CD4-positive, alpha-beta T cell treated with Interleukin-17A for 4 hours (primary cell): ENCODE data around the gene TMEM164.
"Not testable (repeated sequence)": the region's sequence is repeated elsewhere in the genome, so short reads cannot be mapped to it uniquely, and the experiment has no call there.

Experiments used
- DNase-seq: peaks from one replicate; pipeline ENCODE4 v3.0.0-alpha.2; 2020; ENCODE audit warnings: mixed read lengths

Gene TMEM164

DNA sequence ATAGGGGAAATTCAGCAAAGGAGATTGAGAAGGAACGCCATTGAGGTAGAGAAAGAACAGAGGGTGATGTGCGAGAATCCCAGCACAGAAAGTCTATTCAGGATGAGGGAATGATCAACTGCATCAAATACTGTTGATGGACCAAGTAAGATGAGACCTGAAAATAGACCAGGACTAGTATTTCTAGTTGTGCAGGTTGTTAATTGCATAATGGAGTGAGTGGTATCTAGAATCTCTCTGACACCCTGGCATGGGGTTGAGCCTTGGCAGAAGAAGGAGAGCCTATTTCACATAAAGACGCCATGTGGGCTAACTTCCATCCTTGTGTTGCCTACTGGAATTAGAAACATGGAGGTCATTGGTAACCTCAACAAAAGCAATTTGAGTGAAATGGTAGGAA lies 135.6 kb downstream of the TMEM164 start:
- DNase-seq = no peak

DNA sequence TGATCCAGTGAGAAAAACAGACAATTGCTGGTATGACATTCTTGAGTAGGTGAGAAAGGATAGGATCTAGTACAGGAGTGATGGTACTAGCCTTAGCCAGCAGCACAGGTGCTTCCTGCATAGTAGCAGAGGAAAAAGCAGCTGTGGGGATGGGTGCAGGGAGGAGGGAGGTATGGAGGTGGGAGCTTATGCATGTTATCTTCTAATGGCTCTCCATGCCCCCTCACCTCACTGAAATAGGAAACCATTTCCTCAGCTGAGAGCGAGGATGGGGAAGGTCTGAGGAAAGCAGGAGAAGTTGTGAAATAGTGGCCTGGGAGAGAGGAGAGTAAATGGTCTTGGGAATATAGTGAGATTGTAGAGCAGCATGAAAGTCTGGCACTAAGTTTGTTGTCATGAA lies 136.3 kb downstream of the TMEM164 start:
- no peak for DNase-seq

DNA sequence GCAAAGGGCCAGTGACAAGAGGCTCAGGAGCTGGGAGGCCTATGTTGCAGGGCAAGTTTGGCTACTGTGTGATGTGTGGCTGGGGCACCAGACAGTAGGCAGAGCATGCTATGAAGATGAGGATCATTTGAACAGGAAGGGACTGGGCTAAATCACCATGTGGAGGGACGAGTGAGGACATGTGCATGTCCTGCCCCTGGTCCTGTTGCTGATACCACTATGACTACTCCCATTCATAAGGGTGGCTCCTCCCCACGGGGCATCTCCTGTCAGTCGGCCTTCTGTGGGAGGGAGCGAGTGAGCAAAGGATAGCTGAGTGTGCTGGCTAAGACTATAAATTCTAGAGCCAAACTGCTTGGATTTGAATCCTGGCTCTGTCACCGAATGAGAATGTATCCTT lies 139.2 kb downstream of the TMEM164 start:
- DNase-seq = no peak

DNA sequence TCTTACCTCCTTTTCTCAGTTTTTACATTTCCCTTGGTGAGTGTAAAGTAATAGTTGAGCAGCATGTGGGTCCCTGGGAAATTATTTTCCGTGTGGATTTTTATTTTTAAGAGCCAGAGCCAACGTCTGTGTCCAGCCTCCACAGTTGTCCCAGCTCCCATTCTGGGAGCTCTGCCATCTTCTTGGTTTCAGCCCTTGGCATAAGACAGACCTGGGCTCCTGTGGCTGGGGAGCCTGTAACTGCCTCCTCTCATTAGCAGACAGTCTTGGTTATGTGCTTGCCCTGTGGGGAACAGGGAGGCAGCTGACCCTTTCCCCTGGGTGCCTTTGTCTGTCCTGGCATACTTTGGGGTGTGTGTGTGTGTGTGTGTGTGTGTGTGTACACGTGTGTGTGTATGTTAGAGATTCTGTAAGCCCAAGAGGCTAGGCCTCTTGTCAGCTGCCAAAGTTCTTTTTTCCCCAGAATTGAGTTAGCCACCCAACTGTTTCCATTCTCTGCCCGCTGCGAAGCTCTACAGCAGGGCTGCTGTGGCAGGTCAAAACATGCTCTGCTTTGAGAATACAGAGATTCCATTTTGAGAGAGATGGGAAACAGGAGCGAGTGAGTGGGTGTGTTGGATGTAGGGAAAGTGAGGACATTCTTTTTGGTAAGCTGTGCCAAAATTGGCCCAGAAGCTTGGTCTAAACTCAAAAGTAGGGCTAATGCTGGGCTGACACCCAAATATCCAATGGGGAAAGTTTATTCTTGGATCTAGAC lies 140.7 kb downstream of the TMEM164 start:
- no peak for DNase-seq

DNA sequence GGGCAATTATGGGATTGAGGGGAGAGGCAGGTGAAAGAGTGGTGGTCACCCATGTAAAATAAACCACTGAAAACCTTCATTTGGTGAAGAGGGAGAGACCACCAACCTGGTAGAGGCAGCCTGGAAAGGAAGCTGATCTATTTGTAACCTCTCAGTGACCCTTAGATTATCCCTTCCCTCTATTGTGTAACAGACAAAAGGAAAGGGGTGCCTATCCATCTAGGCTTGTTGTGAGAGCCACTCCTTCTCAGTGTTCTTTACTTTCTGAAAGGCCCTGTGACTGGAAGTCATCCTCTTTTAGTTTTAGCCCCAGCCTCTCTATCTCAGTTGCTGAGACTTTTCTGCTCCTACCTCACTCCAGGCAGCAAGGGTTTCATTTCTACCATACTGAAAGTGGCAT lies 142.4 kb downstream of the TMEM164 start:
- DNase-seq = no peak

DNA sequence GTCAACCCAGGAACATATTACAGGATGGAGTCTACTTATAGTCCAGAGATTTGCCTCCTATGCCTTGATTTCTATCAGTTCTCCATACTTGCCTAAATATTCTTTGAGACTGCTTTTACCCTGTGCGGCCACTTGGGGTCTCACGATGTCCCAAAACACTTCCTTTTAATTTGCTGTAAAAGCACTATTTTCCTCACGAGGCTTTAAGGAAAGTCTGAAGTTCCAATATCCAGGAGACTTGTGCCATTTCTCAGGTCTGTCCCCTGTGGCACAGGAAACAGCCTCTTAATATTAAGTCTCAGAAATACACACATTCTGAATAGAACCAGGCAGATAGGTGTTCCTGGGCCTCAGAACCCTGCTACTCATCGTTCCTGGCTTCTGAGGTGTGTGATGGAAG lies 142.9 kb downstream of the TMEM164 start:
- peak; percentile 36 for DNase-seq

DNA sequence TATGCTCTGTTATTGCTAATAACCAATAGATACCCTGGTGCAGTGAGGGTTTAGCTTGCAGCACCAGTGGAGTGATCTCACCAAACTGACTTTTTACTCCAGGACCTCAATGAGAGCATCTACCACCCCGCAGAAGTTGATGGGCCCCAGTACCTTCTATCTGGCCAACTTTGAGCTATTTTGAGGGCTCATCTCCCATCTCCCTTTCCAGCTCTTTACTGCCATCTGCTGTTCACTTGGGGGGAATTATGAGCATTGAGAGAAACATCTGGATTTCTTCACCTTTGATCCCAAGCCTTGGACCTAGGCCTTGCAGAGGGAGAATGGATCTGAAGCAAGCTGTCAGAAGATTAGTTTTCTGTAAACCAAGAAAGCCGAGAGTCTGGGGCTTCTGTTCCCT lies 143.6 kb downstream of the TMEM164 start:
- peak; percentile 41 for DNase-seq

DNA sequence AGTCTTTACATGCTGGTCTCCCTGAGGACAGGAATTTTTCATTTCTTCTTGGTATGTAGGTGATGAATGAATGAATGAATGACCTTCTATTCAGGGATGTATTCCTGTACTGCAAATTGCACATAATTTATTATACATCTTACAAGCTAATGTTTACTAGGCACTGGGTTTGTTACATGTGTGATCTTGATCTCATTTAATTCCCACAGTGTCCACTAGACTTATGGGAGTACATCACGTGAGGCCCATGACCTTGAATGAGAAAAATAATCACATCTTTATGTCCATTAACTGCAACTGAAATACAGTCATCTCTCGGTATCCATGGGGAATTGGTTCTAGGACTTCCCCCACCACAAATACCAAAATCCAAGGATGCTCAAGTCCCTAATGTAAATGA lies 150.3 kb downstream of the TMEM164 start:
- no peak for DNase-seq

DNA sequence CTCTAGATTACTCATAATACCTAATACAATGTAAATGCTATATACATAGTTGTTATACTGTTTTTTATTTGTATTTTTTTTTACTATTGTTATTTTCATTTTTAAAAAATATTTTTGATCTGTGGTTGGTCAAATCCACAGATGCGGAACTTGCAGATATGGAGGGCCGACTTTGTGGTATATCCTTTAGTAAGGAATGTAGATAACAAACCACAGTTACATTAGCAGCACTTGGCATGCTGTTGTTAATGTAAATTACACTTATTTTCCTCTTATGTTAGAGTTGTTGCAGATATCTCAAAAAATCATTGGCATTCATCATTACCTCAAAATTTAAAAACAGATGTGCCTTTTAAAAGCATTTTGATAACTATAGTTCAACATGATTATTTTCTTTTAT lies 151.0 kb downstream of the TMEM164 start:
- DNase-seq = no peak

DNA sequence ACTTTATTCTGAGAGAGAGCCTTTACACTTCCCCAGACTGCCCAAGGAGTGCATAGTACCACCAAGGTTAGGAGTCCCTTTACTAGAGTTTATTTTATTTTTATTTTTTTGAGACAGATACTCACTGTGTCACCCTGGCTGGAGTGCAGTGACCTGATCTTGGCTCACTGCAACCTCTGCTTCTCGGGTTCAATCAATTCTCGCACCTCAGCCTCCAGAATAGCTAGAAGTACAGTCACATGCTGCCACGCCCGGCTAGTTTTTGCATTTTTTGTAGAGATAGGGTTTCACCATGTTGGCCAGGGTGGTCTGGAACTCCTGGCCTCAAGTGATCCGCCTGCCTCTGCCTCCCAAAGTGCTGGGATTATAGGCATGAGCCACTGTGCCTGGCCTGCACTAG lies 151.4 kb downstream of the TMEM164 start:
- not testable (repeated sequence) for DNase-seq

DNA sequence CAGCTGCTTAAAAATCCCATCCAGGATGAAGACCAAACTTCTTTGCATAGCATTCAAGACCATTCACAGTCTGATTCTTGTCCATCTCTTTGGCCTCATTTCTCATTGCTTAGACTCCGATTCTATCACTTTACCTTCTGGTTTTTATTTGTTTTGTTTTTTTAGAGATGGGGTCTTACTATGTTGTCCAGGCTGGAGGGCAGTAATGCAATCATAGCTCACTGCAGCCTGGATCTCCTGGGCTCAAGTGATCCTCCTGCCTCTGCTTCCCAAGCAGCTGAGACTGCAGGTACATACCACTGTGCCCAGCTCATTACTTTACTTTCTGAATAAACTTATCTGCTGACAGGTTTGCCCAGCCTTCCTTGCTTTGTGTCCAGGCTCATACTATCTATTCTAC lies 152.8 kb downstream of the TMEM164 start:
- DNase-seq = no peak

DNA sequence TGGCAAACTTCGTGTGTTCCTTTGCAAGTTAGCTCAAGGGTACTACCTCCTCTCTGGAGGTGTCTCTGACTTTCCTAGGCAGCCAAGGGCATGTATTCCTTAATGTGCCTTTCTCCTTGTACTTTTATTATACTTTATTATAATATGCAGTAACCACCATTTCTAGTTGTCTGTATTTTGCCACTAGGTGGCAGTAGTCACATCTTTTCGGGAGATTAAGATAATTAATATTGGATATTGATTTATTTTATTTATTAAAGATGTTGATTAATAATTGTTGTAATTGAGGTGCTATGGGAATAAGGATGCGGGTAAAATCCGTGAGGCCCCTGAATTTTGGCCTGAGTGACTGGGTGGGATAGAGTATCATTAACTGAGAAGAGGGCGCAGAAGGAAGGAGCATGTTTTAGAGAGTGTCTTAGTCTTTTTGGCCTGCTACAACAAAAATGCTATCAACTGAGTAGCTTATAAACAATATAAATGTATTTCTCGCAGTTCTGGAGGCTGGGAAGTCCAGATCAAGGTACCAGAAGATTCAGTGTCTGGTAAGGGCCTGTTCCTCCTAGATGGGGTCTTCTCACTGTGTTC lies 153.3 kb downstream of the TMEM164 start:
- no peak for DNase-seq

DNA sequence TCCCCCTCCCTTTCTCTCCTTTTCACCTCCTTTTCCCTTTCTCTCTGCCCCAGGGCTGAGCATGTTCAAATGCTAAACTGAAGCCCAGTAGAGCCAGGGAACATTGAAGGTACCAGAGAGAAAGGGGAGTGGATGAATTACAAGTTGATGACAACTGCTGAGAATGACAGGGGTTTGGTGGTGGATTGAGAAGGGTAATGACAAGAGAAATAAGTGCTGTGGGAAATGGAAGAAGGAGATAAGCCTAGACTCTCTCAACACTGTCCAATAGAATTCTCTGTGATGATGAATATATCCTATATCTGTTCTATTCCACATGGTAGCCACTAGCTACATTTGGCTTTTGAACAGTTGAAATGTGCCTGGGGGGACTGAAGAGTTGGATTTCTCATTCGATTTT lies 154.5 kb downstream of the TMEM164 start:
- no peak for DNase-seq

DNA sequence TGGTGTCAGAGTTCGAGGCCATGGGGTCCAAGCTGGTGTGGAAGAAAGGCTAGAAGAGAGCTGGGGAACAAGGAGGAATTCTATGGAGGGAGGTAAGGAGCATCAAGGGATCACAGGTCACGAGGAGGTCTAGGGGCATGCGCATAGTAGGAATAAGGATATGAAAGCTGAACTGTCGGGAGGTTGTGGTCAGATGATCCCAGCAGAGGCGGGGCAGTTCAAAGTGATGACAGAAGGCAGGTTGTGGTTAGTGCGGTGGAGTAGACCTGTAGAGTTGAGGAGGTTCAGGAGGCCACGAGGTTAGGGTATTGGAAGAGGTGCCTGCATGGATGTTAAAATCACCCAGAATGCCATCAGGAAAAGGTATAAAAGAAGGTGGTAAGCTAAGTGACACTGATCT lies 156.3 kb downstream of the TMEM164 start:
- DNase-seq = no peak

DNA sequence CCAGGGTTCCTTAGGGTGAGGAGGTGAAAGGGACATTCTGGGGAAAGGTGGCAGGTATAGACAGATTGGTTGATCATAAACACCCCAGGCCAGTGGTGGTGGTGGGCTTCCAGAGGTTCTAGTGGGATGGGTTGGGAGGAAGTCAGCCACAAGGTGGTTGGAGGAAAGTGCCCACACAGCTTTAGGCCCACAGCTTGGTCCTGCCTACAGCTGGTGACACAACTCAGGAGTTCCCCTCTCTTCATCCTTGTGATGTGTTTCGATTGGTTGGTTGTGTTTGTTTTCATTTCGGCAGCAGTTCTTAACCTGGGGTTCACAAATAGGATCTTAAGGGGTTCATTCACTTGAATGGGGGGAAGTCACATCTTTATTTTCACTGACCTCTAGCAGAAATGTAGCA lies 157.0 kb downstream of the TMEM164 start:
- DNase-seq = no peak

DNA sequence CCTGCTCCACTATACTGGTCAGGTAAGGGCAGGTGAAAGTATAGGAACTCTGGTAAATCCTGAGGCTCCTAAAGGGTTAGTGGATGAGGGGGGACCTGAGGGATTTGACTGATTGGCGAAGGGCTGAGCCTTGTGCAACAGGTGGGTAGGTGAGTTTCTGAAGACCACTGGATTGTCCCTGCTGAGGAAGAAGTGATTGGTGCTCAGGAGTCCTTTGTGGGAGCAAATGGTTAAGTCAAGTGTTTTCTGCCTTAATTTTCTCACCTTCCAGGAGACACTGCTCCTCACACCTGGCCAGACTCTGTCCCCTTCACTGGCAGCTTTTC lies 158.4 kb downstream of the TMEM164 start:
- no peak for DNase-seq

DNA sequence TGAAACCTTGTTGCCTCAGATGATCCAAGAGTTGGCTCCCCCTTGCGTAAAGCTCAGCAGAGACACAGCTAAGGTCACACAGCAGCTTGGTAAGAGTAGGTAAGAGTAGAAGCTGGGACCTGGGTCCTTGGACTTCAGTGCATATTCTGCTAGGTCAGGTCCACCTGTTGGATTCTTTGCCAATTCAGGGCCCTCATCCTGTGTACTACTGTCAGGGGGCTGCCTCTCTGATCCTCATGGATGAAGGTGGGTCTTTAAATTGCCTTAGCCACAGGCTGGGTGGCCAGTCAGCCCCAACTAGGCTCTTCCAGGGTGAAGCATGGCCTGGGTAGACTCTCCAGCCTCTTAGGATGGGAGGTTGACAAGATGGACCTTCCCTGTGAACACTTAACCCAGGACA lies 159.2 kb downstream of the TMEM164 start:
- DNase-seq = no peak

DNA sequence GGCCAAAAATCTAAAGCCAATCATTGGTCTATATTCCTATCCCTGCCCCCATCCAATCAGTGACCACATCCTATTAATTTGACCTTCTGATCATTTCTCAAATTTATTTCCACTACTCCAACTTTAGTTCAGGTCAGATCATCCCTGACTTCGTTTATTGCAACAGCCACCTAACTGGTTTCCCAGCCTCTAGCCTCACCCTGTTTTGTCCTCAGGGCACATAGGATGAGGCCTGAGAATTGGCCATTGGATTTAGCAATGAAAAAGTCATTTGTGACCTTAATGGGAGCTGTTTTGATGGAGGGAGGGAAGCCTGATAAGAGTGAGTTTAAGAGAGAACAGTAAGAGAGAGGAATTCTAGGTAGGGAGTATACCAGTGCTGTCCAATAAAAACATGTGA lies 160.0 kb downstream of the TMEM164 start:
- no peak for DNase-seq

DNA sequence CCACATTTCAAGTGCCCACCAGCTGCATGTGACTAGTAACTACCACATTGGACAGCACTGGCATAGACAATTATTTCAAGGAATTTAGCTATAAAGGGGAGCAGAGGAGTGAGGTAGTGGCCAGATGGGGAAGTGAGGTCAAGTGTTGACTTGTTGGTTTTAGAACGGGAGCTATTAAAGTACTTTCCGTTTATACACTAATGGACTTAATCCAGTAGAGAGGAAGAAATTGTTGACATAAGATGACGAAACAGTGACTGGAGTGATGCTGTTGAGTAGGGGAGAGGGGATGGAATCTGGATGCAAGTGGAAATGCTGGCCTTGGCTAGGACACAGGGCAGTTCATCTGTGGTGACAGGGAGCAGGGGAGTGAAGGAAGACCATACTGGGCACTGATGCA lies 160.6 kb downstream of the TMEM164 start:
- DNase-seq = no peak

DNA sequence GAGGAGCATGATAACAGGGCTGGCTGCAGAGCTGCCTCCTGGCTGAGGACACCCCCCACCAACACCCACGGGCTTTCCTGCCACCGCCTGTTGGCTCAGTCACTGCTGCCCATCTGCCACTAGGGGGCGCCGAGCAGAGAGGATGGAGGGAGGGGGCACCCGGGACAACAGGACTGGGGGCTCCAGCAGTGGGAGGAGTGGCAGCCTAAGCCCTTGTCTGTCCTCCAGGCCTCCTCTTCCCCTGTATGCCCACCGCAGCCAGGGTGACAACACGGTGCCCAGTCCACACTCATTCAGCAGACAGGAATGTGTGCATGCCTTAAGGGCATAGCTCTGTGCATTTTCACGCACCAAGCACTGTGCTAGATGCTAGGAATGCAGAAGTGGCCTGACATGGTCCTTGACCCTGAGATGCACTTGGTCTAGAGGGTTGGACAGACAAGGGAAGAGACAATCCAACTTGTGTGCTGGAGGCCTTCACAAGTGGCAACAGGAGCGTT lies 165.1 kb downstream of the TMEM164 start:
- peak; percentile 69 for DNase-seq

DNA sequence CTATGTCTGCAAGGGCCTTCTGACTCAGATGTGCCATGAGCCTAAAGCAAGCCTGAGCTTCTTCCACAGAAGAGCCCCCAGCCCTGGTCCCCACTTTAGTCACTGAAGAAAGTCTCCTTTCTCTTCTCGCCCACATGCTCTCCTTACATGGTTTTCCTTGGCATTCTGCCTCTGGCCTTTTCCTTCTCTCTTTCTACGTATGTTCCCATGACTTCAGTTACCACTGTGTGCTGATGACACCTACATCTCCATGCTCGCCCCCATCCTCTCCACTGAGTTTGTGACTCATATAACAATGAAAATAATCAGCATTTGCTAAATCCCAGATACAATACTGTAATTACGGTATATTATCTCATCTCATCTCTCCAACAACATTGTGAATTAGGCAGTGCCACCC lies 165.7 kb downstream of the TMEM164 start:
- no peak for DNase-seq

DNA sequence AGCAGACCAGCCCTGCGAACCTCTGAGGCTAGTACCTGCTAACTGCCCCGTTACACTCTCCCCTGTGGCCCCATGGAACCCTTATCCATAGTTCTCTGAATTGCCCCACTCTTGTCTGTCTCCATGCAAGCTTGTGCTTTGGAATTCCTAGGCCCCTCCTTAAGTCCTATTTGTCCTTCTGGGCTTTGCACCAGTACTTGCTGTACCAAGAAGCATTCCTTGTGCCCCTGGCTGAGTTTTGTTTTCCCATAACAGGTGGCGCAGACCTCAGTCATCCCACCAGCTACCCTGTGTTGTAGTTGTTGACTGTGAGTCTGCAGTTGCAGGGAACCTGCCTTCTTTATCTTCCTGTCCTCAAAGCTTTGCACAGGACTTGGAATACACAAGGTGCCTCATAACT lies 167.1 kb downstream of the TMEM164 start:
- no peak for DNase-seq

DNA sequence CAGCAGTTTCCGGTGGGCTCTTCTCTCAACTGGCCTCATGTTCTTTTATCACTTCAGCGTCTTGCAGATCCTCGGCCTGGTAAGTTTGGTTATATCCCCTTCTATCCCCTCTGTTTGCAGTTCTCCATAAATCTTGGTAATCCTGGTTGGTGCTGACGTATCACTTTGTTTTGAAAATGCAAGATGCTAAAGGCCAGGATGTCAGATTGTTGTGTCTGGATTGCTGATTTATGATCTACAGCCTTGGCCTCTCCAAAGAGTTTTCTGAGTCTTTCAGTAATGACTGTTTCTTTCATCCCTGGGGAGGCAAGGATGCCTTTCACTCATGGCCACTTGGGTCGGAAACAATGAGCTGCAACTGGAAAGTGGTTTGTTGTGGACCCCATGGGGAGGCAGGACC lies 168.5 kb downstream of the TMEM164 start:
- DNase-seq = no peak

DNA sequence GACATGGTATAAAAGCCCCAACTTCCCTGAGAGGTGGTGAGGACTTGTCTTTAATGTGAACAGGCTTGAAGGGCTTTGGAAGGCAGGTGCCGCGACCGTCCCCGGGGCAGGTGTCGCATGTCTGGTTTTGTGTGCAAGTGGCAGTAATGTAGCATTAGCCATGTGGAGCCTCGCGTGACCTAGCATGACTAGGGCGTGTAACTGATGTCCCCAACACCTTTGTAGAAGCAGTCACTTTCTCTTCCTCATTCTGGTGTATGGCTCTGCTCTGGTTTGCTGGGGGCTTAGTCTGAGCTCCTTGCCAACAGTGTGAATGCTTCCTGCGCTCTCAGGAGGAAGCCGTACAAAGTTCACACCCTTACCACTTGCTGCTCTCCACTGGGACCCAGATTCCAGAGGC lies 169.3 kb downstream of the TMEM164 start:
- no peak for DNase-seq
